OCI-LY3 (cell line): ENCODE results near the gene USP22.

Experiments
- H2AFZ ChIP-seq: fragments of 200-600, 300-600 bp; shearing (Covaris generic); 2 replicates; pipeline ENCODE4 v1.6.0; 2014; ENCODE audit warnings: antibody characterized with exemption, low read depth, low read length
- H3K27ac ChIP-seq: fragments of 200-600, 300-600 bp; sonication (generic); 2 replicates; pipeline ENCODE4 v1.5.1; 2014; ENCODE audit warnings: mild to moderate bottlenecking, low read length, moderate library complexity, mixed read lengths
- H3K27me3 ChIP-seq: fragments of 200-600, 300-600 bp; sonication (generic); 2 replicates; pipeline ENCODE4 v1.6.1; 2014; ENCODE audit warnings: low read depth, low read length, mixed read lengths
- H3K36me3 ChIP-seq: fragments of 200-600, 300-600 bp; sonication (generic); replicated peaks from 2 replicates; pipeline ENCODE3; 2014; ENCODE audit warnings: low read depth, low read length, mixed read lengths
- H3K4me1 ChIP-seq: fragments of 300-600, 200-600 bp; sonication (generic); 2 replicates; pipeline ENCODE4 v1.6.1; 2014; ENCODE audit warnings: low read length, mixed read lengths
- H3K4me2 ChIP-seq: fragments of 200-600, 300-600 bp; sonication (generic); 2 replicates; pipeline ENCODE4 v1.6.1; 2014; ENCODE audit warnings: low read length, mixed read lengths
- H3K4me3 ChIP-seq: fragments of 300-600, 200-600 bp; sonication (generic); 2 replicates; pipeline ENCODE4 v1.5.1; 2014; ENCODE audit warnings: antibody characterized with exemption, mild to moderate bottlenecking, low read length, moderate library complexity
- H3K79me2 ChIP-seq: fragments of 300-600, 200-600 bp; shearing (Covaris generic); 2 replicates; pipeline ENCODE4 v1.6.1; 2014; ENCODE audit warnings: mild to moderate bottlenecking, low read length, mixed read lengths
- H3K9ac ChIP-seq: fragments of 300-600, 200-600 bp; shearing (Covaris generic); 2 replicates; pipeline ENCODE4 v1.6.0; 2014; ENCODE audit warnings: mild to moderate bottlenecking, low read length, moderate library complexity
- H3K9me3 ChIP-seq: fragments of 200-600, 300-600 bp; shearing (Covaris generic); 2 replicates; pipeline ENCODE4 v1.6.1; 2014; ENCODE audit warnings: low read length, mixed read lengths; ENCODE audit not compliant: insufficient read depth
- H4K20me1 ChIP-seq: fragments of 200-600, 300-600 bp; sonication (generic); 2 replicates; pipeline ENCODE4 v1.6.1; 2016; ENCODE audit warnings: low read length, mixed read lengths; ENCODE audit not compliant: insufficient read depth
- CTCF ChIP-seq: fragments of 200-600, 300-600 bp; sonication (generic); IDR thresholded peaks from 2 replicates; pipeline ENCODE4 v1.5.1; 2014; ENCODE audit warnings: antibody characterized with exemption, low read length, low read depth
- EZH2phosphoT487 ChIP-seq: fragments of 200-600 bp; shearing (Covaris generic); IDR thresholded peaks from 2 replicates; pipeline ENCODE4 v1.6.1; 2018; ENCODE audit warnings: antibody characterized with exemption, mixed run types, low read depth

Gene USP22

DNA sequence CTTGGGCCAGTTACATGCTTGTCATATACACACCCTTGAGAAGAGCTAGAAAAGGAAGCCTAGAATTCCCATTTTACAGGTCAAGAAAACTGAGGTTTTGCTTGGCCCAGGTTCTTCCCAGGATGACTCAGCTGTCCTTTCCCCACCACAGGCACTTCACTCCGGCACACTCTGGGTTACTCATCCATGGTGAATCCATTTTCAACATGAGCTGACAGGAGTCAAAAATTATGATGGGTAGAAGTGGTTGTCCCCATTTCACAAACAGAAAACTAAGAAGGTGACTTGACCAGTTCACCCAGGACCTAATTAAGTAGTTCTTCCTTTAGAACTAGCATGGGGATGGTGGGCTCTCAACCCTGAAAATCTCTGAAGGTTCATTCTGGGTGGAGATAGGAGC is 67.2 kb downstream of the USP22 start:
- Histone ChIP-seq H3K9me3 (no peaks in the 10 kb centered on the region), H3K4me1 (no peaks in the 10 kb centered on the region), H3K27ac (no peak overlapping the region), H2AFZ (no peak overlapping the region), H3K27me3 (no peaks in the 10 kb centered on the region), H3K36me3 (no peaks in the 10 kb centered on the region), H3K4me2 (no peak overlapping the region), H3K9ac (no peak overlapping the region), H3K79me2 (no peaks in the 10 kb centered on the region), H3K4me3 (no peak overlapping the region), H4K20me1 (no peaks in the 10 kb centered on the region)
- TF ChIP-seq CTCF (no peak), EZH2phosphoT487 (no peak)

GRCh38 chr17:20970329-20970728 is 72.5 kb downstream of the USP22 start:
- Histone ChIP-seq H3K36me3 (no peaks in the 10 kb centered on the region), H3K9me3 (no peaks in the 10 kb centered on the region), H3K27ac (no peak overlapping the region), H2AFZ (no peak overlapping the region), H3K4me2 (no peak overlapping the region), H4K20me1 (no peaks in the 10 kb centered on the region), H3K4me1 (peaks cover 27% of the 10 kb centered on the region), H3K4me3 (no peak overlapping the region), H3K27me3 (no peaks in the 10 kb centered on the region), H3K79me2 (no peaks in the 10 kb centered on the region), H3K9ac (no peak overlapping the region)
- TF ChIP-seq CTCF (no peak), EZH2phosphoT487 (no peak)

GRCh38 chr17:20968913-20969616 is 73.7 kb downstream of the USP22 start:
- Histone ChIP-seq H3K9ac (no peak overlapping the region), H3K36me3 (no peaks in the 10 kb centered on the region), H3K4me2 (peak overlapping the region; percentile 44), H3K4me3 (peak overlapping the region; percentile 35; the same call in 1 of the 2 replicates), H3K27ac (no peak overlapping the region), H4K20me1 (no peaks in the 10 kb centered on the region), H3K4me1 (peaks cover 30% of the 10 kb centered on the region), H3K79me2 (no peaks in the 10 kb centered on the region), H3K9me3 (no peaks in the 10 kb centered on the region), H2AFZ (no peak overlapping the region), H3K27me3 (no peaks in the 10 kb centered on the region)
- TF ChIP-seq CTCF (no peak), EZH2phosphoT487 (no peak)

- Histone ChIP-seq H3K9me3 (no peaks in the 10 kb centered on the region), H3K27me3 (no peaks in the 10 kb centered on the region), H3K4me2 (no peak overlapping the region), H4K20me1 (no peaks in the 10 kb centered on the region), H3K4me1 (peaks cover 36% of the 10 kb centered on the region), H3K79me2 (no peaks in the 10 kb centered on the region), H2AFZ (no peak overlapping the region), H3K36me3 (no peaks in the 10 kb centered on the region), H3K4me3 (no peak overlapping the region), H3K9ac (no peak overlapping the region), H3K27ac (no peak overlapping the region)
- TF ChIP-seq CTCF (no peak), EZH2phosphoT487 (no peak)
These were observed 75.0 kb downstream of the USP22 start for GRCh38 chr17:20967776-20968175.
